ENCODE measurements around the gene AGK. TPM values are rescaled to one million over a fixed set of nuclear protein-coding genes. Genes with fewer than 3 reads are reported as not detected.

Gene AGK
- polyA plus RNA-seq, 1 donor (not counting 4 experiments of a cell fraction or from before 2014, with no cell fraction given) = 40.0 TPM

- Histone ChIP-seq H4K20me1 (ENCODE audit: control insufficient read depth, extremely low read depth, insufficient read depth, low read length) (no peaks in the 10 kb centered on the region), H3K9me1 (ENCODE audit: control insufficient read depth, extremely low read depth, insufficient read depth, low read length) (no peaks in the 10 kb centered on the region), H2AFZ (ENCODE audit: control insufficient read depth, low read length) (no peak overlapping the region), H3K9ac (ENCODE audit: control insufficient read depth, extremely low read depth, insufficient read depth, low read length) (no peak overlapping the region), H3K4me2 (ENCODE audit: control insufficient read depth, extremely low read depth, insufficient read depth, low read depth, low read length) (no peak overlapping the region), H3K27ac (ENCODE audit: control insufficient read depth, insufficient read depth, low read length) (no peak overlapping the region), H3K36me3 (ENCODE audit: control insufficient read depth in 2 of 2, extremely low read depth in 1 of 2, insufficient read depth in 2 of 2, low read length in 2 of 2) (no peaks in the 10 kb centered on the region), H3K4me3 (ENCODE audit: control insufficient read depth in 2 of 3, extremely low read depth in 1 of 3, insufficient read depth in 2 of 3, low read depth in 1 of 3, low read length in 3 of 3) (no peak overlapping the region), H3K9me3 (ENCODE audit: control insufficient read depth, low read depth, low read length) (no peaks in the 10 kb centered on the region), H3K4me1 (ENCODE audit: control insufficient read depth, extremely low read depth, insufficient read depth, low read length) (no peaks in the 10 kb centered on the region), H3K27me3 (ENCODE audit: control insufficient read depth, extremely low read depth, insufficient read depth, low read length) (no peaks in the 10 kb centered on the region), H3K79me2 (ENCODE audit: control insufficient read depth, insufficient read depth, low read length) (no peaks in the 10 kb centered on the region)
- dilution Hi-C loops (cut with MboI; ENCODE audit: extremely low pct_ligation_motif_present, low sequenced_read_pairs) = no loop called here
- TF ChIP-seq CTCF (optimal IDR thresholded peaks at IDR 0.05 in 1 of 3, IDR thresholded peaks at IDR 0.05 in 1 of 3, conservative IDR thresholded peaks at IDR 0.05 in 1 of 3; ENCODE audit: extremely low read depth in 1 of 3, insufficient read depth in 2 of 3, low read length in 3 of 3) (no peak), EZH2 (IDR thresholded peaks at IDR 0.05; ENCODE audit: low read length) (no peak)
- no peak for DNase-seq (ENCODE audit: low read depth, low spot score)
- FAIRE-seq = no peak
Observed at GRCh38 chr7:141624763-141625162, 73.6 kb downstream of the AGK start.

- Histone ChIP-seq H3K4me1 (ENCODE audit: control insufficient read depth, extremely low read depth, insufficient read depth, low read length) (no peaks in the 10 kb centered on the region), H3K9me3 (ENCODE audit: control insufficient read depth, low read depth, low read length) (no peaks in the 10 kb centered on the region), H3K36me3 (ENCODE audit: control insufficient read depth in 2 of 2, extremely low read depth in 1 of 2, insufficient read depth in 2 of 2, low read length in 2 of 2) (peaks cover 0 to 2% of the 10 kb centered on the region in 2 experiments), H3K4me2 (ENCODE audit: control insufficient read depth, extremely low read depth, insufficient read depth, low read depth, low read length) (no peak overlapping the region), H3K27me3 (ENCODE audit: control insufficient read depth, extremely low read depth, insufficient read depth, low read length) (no peaks in the 10 kb centered on the region), H3K79me2 (ENCODE audit: control insufficient read depth, insufficient read depth, low read length) (no peaks in the 10 kb centered on the region), H3K27ac (ENCODE audit: control insufficient read depth, insufficient read depth, low read length) (no peak overlapping the region), H3K4me3 (ENCODE audit: control insufficient read depth in 2 of 3, extremely low read depth in 1 of 3, insufficient read depth in 2 of 3, low read depth in 1 of 3, low read length in 3 of 3) (no peak overlapping the region), H2AFZ (ENCODE audit: control insufficient read depth, low read length) (no peak overlapping the region), H4K20me1 (ENCODE audit: control insufficient read depth, extremely low read depth, insufficient read depth, low read length) (no peaks in the 10 kb centered on the region), H3K9ac (ENCODE audit: control insufficient read depth, extremely low read depth, insufficient read depth, low read length) (no peak overlapping the region), H3K9me1 (ENCODE audit: control insufficient read depth, extremely low read depth, insufficient read depth, low read length) (no peaks in the 10 kb centered on the region)
- DNase-seq (ENCODE audit: low read depth, low spot score) (no peak), FAIRE-seq (no peak)
- TF ChIP-seq EZH2 (IDR thresholded peaks at IDR 0.05; ENCODE audit: low read length) (no peak), CTCF (optimal IDR thresholded peaks at IDR 0.05 in 1 of 3, IDR thresholded peaks at IDR 0.05 in 1 of 3, conservative IDR thresholded peaks at IDR 0.05 in 1 of 3; ENCODE audit: extremely low read depth in 1 of 3, insufficient read depth in 2 of 3, low read length in 3 of 3) (no peak)
- dilution Hi-C loops (cut with MboI; ENCODE audit: extremely low pct_ligation_motif_present, low sequenced_read_pairs) = no loop called here
Observed at GRCh38 chr7:141630621-141631020, 79.4 kb downstream of the AGK start.

Measured in keratinocyte (primary cell).